H9 (cell line): ENCODE results near the gene CACNB4. TPM values are rescaled to one million over a fixed set of nuclear protein-coding genes. Genes with fewer than 3 reads are reported as not detected.

ENCODE experiments used
- DNase-seq: peaks from one replicate; pipeline ENCODE4 v3.0.0-alpha.2; 2017
- H2AFZ ChIP-seq: one replicate; pipeline ENCODE4 v1.6.1; 2013; ENCODE audit warnings: mild to moderate bottlenecking, low read length, control low read depth, moderate library complexity
- H2AK5ac ChIP-seq: 2 replicates; pipeline ENCODE4 v1.6.1; 2013; ENCODE audit warnings: low read length, control low read depth, mixed read lengths; ENCODE audit not compliant: insufficient read length
- H2BK120ac ChIP-seq: one replicate; pipeline ENCODE4 v1.6.1; 2013; ENCODE audit warnings: low read depth, mild to moderate bottlenecking, low read length, control low read depth, inconsistent platforms; ENCODE audit not compliant: poor library complexity, severe bottlenecking
- H2BK12ac ChIP-seq: 2 replicates; pipeline ENCODE4 v1.6.1; 2013; ENCODE audit warnings: low read length, control low read depth, mixed read lengths, low read depth; ENCODE audit not compliant: insufficient read length
- H2BK15ac ChIP-seq: 2 replicates; pipeline ENCODE4 v1.6.1; 2013; ENCODE audit warnings: low read depth, low read length, control low read depth
- H2BK20ac ChIP-seq: one replicate; pipeline ENCODE4 v1.6.1; 2013; ENCODE audit warnings: low read depth, mild to moderate bottlenecking, low read length, control low read depth, inconsistent platforms; ENCODE audit not compliant: poor library complexity, severe bottlenecking
- H2BK5ac ChIP-seq: 2 replicates; pipeline ENCODE4 v1.6.1; 2013; ENCODE audit warnings: low read length, control low read depth, mixed read lengths; ENCODE audit not compliant: insufficient read length
- H3K14ac ChIP-seq: 2 replicates; pipeline ENCODE4 v1.6.1; 2013; ENCODE audit warnings: low read length, control low read depth; ENCODE audit not compliant: insufficient read depth
- H3K18ac ChIP-seq: 2 replicates; pipeline ENCODE4 v1.6.1; 2013; ENCODE audit warnings: low read depth, mild to moderate bottlenecking, mixed read lengths, low read length, control low read depth; ENCODE audit not compliant: insufficient read length
- H3K23ac ChIP-seq: 2 replicates; pipeline ENCODE4 v1.6.1; 2013; ENCODE audit warnings: low read length, control low read depth, mixed read lengths, low read depth; ENCODE audit not compliant: insufficient read length
- H3K23me2 ChIP-seq: 2 replicates; pipeline ENCODE4 v1.6.1; 2013; ENCODE audit warnings: low read depth, mild to moderate bottlenecking, mixed read lengths, low read length, control low read depth; ENCODE audit not compliant: insufficient read length, poor library complexity, severe bottlenecking
- H3K27ac ChIP-seq: 2 replicates; pipeline ENCODE4 v1.5.1; 2013; ENCODE audit warnings: low read length, control low read depth, mixed read lengths, low read depth; ENCODE audit not compliant: insufficient read length
- H3K27me3 ChIP-seq: 2 replicates; pipeline ENCODE4 v1.6.1; 2013; ENCODE audit warnings: low read length, control low read depth, inconsistent platforms; ENCODE audit not compliant: insufficient read depth
- H3K4ac ChIP-seq: 2 replicates; pipeline ENCODE4 v1.6.1; 2013; ENCODE audit warnings: low read depth, mild to moderate bottlenecking, control low read depth, inconsistent platforms, low read length, moderate library complexity
- H3K4me1 ChIP-seq: 2 replicates; pipeline ENCODE4 v1.6.1; 2013; ENCODE audit warnings: low read length, control low read depth, inconsistent platforms; ENCODE audit not compliant: insufficient read depth
- H3K4me2 ChIP-seq: 2 replicates; pipeline ENCODE4 v1.6.1; 2013; ENCODE audit warnings: low read length, control low read depth, mixed read lengths; ENCODE audit not compliant: insufficient read length, insufficient read depth
- H3K56ac ChIP-seq: 2 replicates; pipeline ENCODE4 v1.6.1; 2013; ENCODE audit warnings: low read depth, mild to moderate bottlenecking, mixed read lengths, low read length, control low read depth; ENCODE audit not compliant: insufficient read length
- H3K79me1 ChIP-seq: 2 replicates; pipeline ENCODE4 v1.6.1; 2013; ENCODE audit warnings: low read depth, mild to moderate bottlenecking, moderate library complexity, low read length, control low read depth, inconsistent platforms; ENCODE audit not compliant: insufficient read depth, poor library complexity, severe bottlenecking
- H3K79me2 ChIP-seq: 2 replicates; pipeline ENCODE4 v1.6.1; 2013; ENCODE audit warnings: low read length, control low read depth, inconsistent platforms; ENCODE audit not compliant: insufficient read depth
- H3K9ac ChIP-seq: 2 replicates; pipeline ENCODE4 v1.6.1; 2013; ENCODE audit warnings: low read length, control low read depth, mixed read lengths; ENCODE audit not compliant: insufficient read length; ENCODE audit errors: extremely low read depth
- H3K9me3 ChIP-seq: one replicate; pipeline ENCODE4 v1.6.1; 2013; ENCODE audit warnings: low read depth, low read length, inconsistent platforms; ENCODE audit not compliant: control insufficient read depth
- H3T11ph ChIP-seq: one replicate; pipeline ENCODE4 v1.6.1; 2013; ENCODE audit warnings: mild to moderate bottlenecking, low read length, control low read depth, inconsistent platforms
- H4K20me1 ChIP-seq: one replicate; pipeline ENCODE4 v1.6.1; 2013; ENCODE audit not compliant: control insufficient read depth, insufficient read length, insufficient read depth
- H4K5ac ChIP-seq: 2 replicates; pipeline ENCODE4 v1.6.1; 2013; ENCODE audit warnings: low read depth, mild to moderate bottlenecking, mixed read lengths, low read length, control low read depth; ENCODE audit not compliant: insufficient read length
- H4K8ac ChIP-seq: replicated peaks from 2 replicates; pipeline ENCODE4 v1.6.1; 2013; ENCODE audit warnings: low read length, control low read depth, mixed read lengths, low read depth; ENCODE audit not compliant: insufficient read length
- H4K91ac ChIP-seq: 2 replicates; pipeline ENCODE4 v1.6.1; 2013; ENCODE audit warnings: low read depth, mild to moderate bottlenecking, moderate library complexity, mixed read lengths, low read length, control low read depth; ENCODE audit not compliant: insufficient read length
- H3K27ac Mint-ChIP-seq, 3 experiments: 2 replicates in 2 of 3; 3 replicates in 1 of 3; pipeline ENCODE4 v1.8.0; 2020 to 2021; ENCODE audit warnings: mixed read lengths in 3 of 3, mild to moderate bottlenecking in 1 of 3, moderate library complexity in 1 of 3
- H3K27me3 Mint-ChIP-seq: 2 replicates; pipeline ENCODE4 v1.8.0; 2021; ENCODE audit warnings: low read depth, mild to moderate bottlenecking, moderate library complexity, mixed read lengths
- H3K36me3 Mint-ChIP-seq, 3 experiments: 2 replicates in 2 of 3; 3 replicates in 1 of 3; pipeline ENCODE4 v1.8.0; 2020 to 2021; ENCODE audit warnings: low read depth in 3 of 3, mixed read lengths in 3 of 3; ENCODE audit not compliant: insufficient read depth in 1 of 3
- H3K4me1 Mint-ChIP-seq, 2 experiments: 2 replicates each; pipeline ENCODE4 v1.8.0; 2020; ENCODE audit warnings: mixed read lengths in 2 of 2
- H3K4me3 Mint-ChIP-seq, 2 experiments: 2 replicates in 1 of 2; 3 replicates in 1 of 2; pipeline ENCODE4 v1.8.0; 2020 to 2021; ENCODE audit warnings: mild to moderate bottlenecking in 2 of 2, mixed read lengths in 2 of 2, moderate library complexity in 1 of 2
- H3K9me3 Mint-ChIP-seq, 2 experiments: 2 replicates in 1 of 2; 3 replicates in 1 of 2; pipeline ENCODE4 v1.8.0; 2020; ENCODE audit warnings: mild to moderate bottlenecking in 2 of 2, mixed read lengths in 2 of 2, moderate library complexity in 1 of 2
- WGBS: extraction: QIAGEN DNeasy Blood & Tissue Kit; methylation state at CpG from one replicate; pipeline ENCODE4 v1.1.7; 2013; ENCODE audit warnings: missing lambda C conversion rate, low lambda C conversion rate, mixed read lengths; ENCODE audit not compliant: insufficient read length; ENCODE audit errors: extremely low coverage; 5-methylcytosine and 5-hydroxymethylcytosine counted together
- total RNA-seq: library from RNA; stranded (reverse); gene quantifications from 2 replicates; pipeline ENCODE4 v1.2.1, GENCODE V29; 2021
- TF ChIP-seq, protein P1 (sequence below): fragments of 200-600 bp; sonication (generic); conservative IDR thresholded peaks from 3 replicates; pipeline ENCODE4 v1.8.0; 2021; ENCODE audit warnings: antibody characterized with exemption, mild to moderate bottlenecking

CACNB4 gene
- total RNA-seq, 1 experiment from 2014 or later, result 1.4 TPM

- no peak overlapping the region for H3K27ac Mint-ChIP-seq
- H2BK120ac ChIP-seq, result no peak overlapping the region
- H3K4ac ChIP-seq, result no peak overlapping the region
- H4K5ac ChIP-seq, result no peak overlapping the region
- no peak overlapping the region for H3K14ac ChIP-seq
- no peak overlapping the region for H3K4me3 Mint-ChIP-seq
- peaks cover 4% of the 10 kb centered on the region for H3K9me3 ChIP-seq
- no peak overlapping the region for H2BK5ac ChIP-seq
- no peak overlapping the region for H2BK15ac ChIP-seq
- no peaks in the 10 kb centered on the region for H3K4me1 ChIP-seq
- H3K23me2 ChIP-seq, result no peaks in the 10 kb centered on the region
- no peak overlapping the region for H3K23ac ChIP-seq
- no peak overlapping the region for H3K9ac ChIP-seq
- H3K56ac ChIP-seq, result no peak overlapping the region
- H2BK20ac ChIP-seq, result no peak overlapping the region
- no peaks in the 10 kb centered on the region; the same call in 1 of the 2 replicates for H3K27me3 Mint-ChIP-seq
- no peak for DNase-seq
- H3T11ph ChIP-seq, result no peak overlapping the region
- H3K79me1 ChIP-seq, result no peaks in the 10 kb centered on the region
- no peak overlapping the region for H4K8ac ChIP-seq
- H4K20me1 ChIP-seq, result no peaks in the 10 kb centered on the region
- no peaks in the 10 kb centered on the region for H3K79me2 ChIP-seq
- no CpG with 5 or more reads among the region's 7 CpGs for WGBS
- TF ChIP-seq, protein P1, sequence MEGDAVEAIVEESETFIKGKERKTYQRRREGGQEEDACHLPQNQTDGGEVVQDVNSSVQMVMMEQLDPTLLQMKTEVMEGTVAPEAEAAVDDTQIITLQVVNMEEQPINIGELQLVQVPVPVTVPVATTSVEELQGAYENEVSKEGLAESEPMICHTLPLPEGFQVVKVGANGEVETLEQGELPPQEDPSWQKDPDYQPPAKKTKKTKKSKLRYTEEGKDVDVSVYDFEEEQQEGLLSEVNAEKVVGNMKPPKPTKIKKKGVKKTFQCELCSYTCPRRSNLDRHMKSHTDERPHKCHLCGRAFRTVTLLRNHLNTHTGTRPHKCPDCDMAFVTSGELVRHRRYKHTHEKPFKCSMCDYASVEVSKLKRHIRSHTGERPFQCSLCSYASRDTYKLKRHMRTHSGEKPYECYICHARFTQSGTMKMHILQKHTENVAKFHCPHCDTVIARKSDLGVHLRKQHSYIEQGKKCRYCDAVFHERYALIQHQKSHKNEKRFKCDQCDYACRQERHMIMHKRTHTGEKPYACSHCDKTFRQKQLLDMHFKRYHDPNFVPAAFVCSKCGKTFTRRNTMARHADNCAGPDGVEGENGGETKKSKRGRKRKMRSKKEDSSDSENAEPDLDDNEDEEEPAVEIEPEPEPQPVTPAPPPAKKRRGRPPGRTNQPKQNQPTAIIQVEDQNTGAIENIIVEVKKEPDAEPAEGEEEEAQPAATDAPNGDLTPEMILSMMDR, result no peak
- H3K9me3 Mint-ChIP-seq, result peaks cover 9 to 12% of the 10 kb centered on the region in 2 experiments
- H3K18ac ChIP-seq, result no peak overlapping the region
- no peaks in the 10 kb centered on the region for H3K27me3 ChIP-seq
- H3K27ac ChIP-seq, result no peak overlapping the region
- H2AFZ ChIP-seq, result no peak overlapping the region
- no peak overlapping the region for H4K91ac ChIP-seq
- H2BK12ac ChIP-seq, result no peak overlapping the region
- no peak overlapping the region for H3K4me2 ChIP-seq
- H2AK5ac ChIP-seq, result no peak overlapping the region
- peaks cover 0 to 3% of the 10 kb centered on the region in 2 experiments; a peak in 1 of 4 replicates for H3K4me1 Mint-ChIP-seq
- H3K36me3 Mint-ChIP-seq, result peaks cover 0 to 6% (median 0%) of the 10 kb centered on the region in 3 experiments; a peak in 2 of 7 replicates
Measured at GRCh38 chr2:151891566-151892194, 207.2 kb downstream of the CACNB4 start.
